CD4-positive, alpha-beta memory T cell (primary cell): Measurements from ENCODE around the gene COL11A1. TPM values are rescaled to one million over a fixed set of nuclear protein-coding genes. Genes with fewer than 3 reads are reported as not detected.

Experiments used
- CTCF ChIA-PET: fragments of 350-600 bp; sonication (Branson Sonifier 250); formaldehyde crosslinking; loops from one replicate; lab custom pipeline; 2021; ENCODE audit warnings: inconsistent platforms; ENCODE audit not compliant: partially characterized antibody; lab: Charles Lee
- POLR2A ChIA-PET: fragments of 350-600 bp; sonication (Branson Sonifier 250); formaldehyde crosslinking; loops from one replicate; lab custom pipeline; 2021; ENCODE audit not compliant: partially characterized antibody; lab: Charles Lee
- DNase-seq, 5 donors: peaks; one replicate each; pipeline versions ENCODE4 v3.0.0 to v3.0.0-alpha.2; 2020 to 2022; ENCODE audit warnings: mixed read lengths in 1 of 5
- H3K27ac ChIP-seq: one replicate; pipeline ENCODE4 v1.7.0; 2013; ENCODE audit warnings: low read depth, low read length
- H3K27me3 ChIP-seq: 2 replicates; pipeline ENCODE4 v1.7.0; 2013; ENCODE audit warnings: mild to moderate bottlenecking, low read length, moderate library complexity; ENCODE audit not compliant: insufficient read depth
- H3K36me3 ChIP-seq: 2 replicates; pipeline ENCODE4 v1.7.0; 2013; ENCODE audit warnings: mild to moderate bottlenecking, low read length, moderate library complexity; ENCODE audit not compliant: insufficient read depth
- H3K4me1 ChIP-seq: 2 replicates; pipeline ENCODE4 v1.7.0; 2013; ENCODE audit warnings: mild to moderate bottlenecking, low read length, moderate library complexity; ENCODE audit not compliant: insufficient read depth
- H3K4me3 ChIP-seq, 2 donors: one replicate each; pipeline ENCODE4 v1.7.0; 2013; ENCODE audit warnings: low read length in 2 of 2, mild to moderate bottlenecking in 1 of 2
- H3K9me3 ChIP-seq, 2 donors: one replicate each; pipeline ENCODE4 v1.7.0; 2013; ENCODE audit warnings: low read length in 2 of 2, control low read depth in 1 of 2; ENCODE audit not compliant: control insufficient read depth in 1 of 2
- H3K27ac Mint-ChIP-seq, 7 donors: one replicate each; pipeline ENCODE4 v1.8.0; 2020 to 2021; ENCODE audit warnings: mixed read lengths in 7 of 7, mild to moderate bottlenecking in 6 of 7, inconsistent platforms in 3 of 7, moderate library complexity in 3 of 7
- H3K27me3 Mint-ChIP-seq, 2 donors: one replicate each; pipeline ENCODE4 v1.8.0; 2020 to 2021; ENCODE audit warnings: mixed read lengths in 2 of 2
- H3K36me3 Mint-ChIP-seq, 2 donors: one replicate each; pipeline ENCODE4 v1.8.0; 2020 to 2021; ENCODE audit warnings: mixed read lengths in 2 of 2, inconsistent platforms in 1 of 2, mild to moderate bottlenecking in 1 of 2
- H3K4me1 Mint-ChIP-seq, 4 donors: one replicate each; pipeline ENCODE4 v1.8.0; 2020 to 2021; ENCODE audit warnings: mixed read lengths in 4 of 4, mild to moderate bottlenecking in 1 of 4
- H3K4me3 Mint-ChIP-seq, 8 donors: one replicate each; pipeline ENCODE4 v1.8.0; 2020 to 2021; ENCODE audit warnings: mixed read lengths in 8 of 8, mild to moderate bottlenecking in 7 of 8, moderate library complexity in 6 of 8, inconsistent platforms in 3 of 8
- H3K9me3 Mint-ChIP-seq, 8 donors: one replicate each; pipeline ENCODE4 v1.8.0; 2020 to 2021; ENCODE audit warnings: mixed read lengths in 8 of 8, mild to moderate bottlenecking in 5 of 8, inconsistent platforms in 3 of 8, moderate library complexity in 1 of 8
- intact Hi-C: fragments of 100-400 bp; cut with micrococcal nuclease; formaldehyde crosslinking; loops from one replicate; pipeline ENCODE4 v1.15.1; 2023
- polyA plus RNA-seq, 2 donors: library from polyadenylated mRNA; unstranded; fragments of 300-500 nt; fragmentation: Illumina TruSeq; gene quantifications; one replicate each; pipeline ENCODE4 v1.2.3, GENCODE V29; 2021
- total RNA-seq, 2 experiments: library from RNA; stranded (reverse); gene quantifications; one replicate each; pipeline ENCODE4 v1.2.3, GENCODE V29; 2021

Gene COL11A1
- total and polyA plus RNA-seq, 4 experiments from 2014 or later = not detected

DNA sequence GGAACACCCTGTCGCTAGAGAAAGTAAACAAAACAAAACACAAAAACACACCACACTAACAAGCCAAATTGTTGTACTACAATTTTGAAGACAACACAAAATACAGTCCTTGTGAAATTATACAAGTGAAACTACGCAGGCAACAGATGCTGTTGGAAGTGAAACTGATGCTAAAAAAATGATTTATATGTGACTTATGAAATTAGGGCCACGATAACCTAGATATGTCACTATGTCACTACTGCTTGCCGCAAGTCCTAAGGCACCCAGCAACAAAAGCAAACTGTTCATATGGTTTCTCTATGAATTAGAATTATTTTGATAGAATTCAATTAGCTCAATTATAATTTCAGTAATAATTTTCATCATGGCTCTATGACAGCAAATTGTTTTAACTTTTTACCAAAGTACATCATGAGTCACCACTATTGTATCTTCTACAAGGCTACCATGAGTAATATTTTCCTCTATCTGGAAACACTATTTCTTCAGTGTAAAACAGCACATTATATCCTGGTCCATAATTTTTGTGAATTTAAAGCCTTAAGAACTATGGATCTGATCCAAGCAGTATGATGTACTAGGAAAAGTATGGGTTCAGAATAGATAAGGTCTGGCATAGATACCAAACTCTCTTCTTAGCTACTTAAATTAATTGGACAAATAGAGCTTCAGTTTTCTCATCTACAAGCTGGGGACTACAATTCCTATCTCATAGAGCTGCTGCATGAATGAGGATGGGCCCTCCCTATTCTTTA lies 216.3 kb downstream of the COL11A1 start:
- no peak overlapping the region for H3K27ac ChIP-seq
- intact Hi-C loops = no loop called here
- no peaks in the 10 kb centered on the region for H3K27me3 Mint-ChIP-seq
- CTCF ChIA-PET = no interaction called here
- H3K27me3 ChIP-seq = no peaks in the 10 kb centered on the region
- no peaks in the 10 kb centered on the region for H3K36me3 ChIP-seq
- no peaks in the 10 kb centered on the region for H3K4me1 ChIP-seq
- no peak for DNase-seq
- H3K36me3 Mint-ChIP-seq = no peaks in the 10 kb centered on the region
- no peak overlapping the region for H3K27ac Mint-ChIP-seq
- H3K4me1 Mint-ChIP-seq = no peaks in the 10 kb centered on the region
- H3K9me3 Mint-ChIP-seq = peaks cover 0 to 2% (median 0%) of the 10 kb centered on the region in 8 donors
- no peak overlapping the region for H3K4me3 Mint-ChIP-seq
- POLR2A ChIA-PET = no interaction called here
- no peak overlapping the region for H3K4me3 ChIP-seq
- H3K9me3 ChIP-seq = no peaks in the 10 kb centered on the region

DNA sequence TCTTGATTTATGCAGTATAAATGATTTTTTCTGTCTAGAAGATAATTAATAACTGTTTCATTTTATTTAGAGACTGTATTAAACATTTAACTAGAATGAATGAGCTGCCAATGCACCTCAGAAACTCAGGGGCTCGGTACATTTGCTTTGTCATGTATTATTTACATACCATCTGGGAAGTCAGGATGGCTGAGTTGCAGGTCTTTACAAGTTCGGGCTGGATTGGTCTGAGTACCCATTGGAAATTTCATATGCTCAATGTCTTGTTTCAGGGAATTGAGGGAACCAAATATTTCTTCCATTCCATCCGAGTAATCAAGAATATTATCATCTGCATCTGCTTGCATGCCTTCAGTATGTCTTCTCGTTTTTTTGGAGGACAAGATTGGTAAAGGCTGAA lies 221.7 kb downstream of the COL11A1 start:
- H3K27ac ChIP-seq = no peak overlapping the region
- ChIA-PET POLR2A (no interaction called here), CTCF (no interaction called here)
- intact Hi-C loops = no loop called here
- no peaks in the 10 kb centered on the region for H3K36me3 Mint-ChIP-seq
- H3K36me3 ChIP-seq = no peaks in the 10 kb centered on the region
- no peaks in the 10 kb centered on the region for H3K9me3 ChIP-seq
- no peaks in the 10 kb centered on the region for H3K4me1 ChIP-seq
- H3K4me3 ChIP-seq = no peak overlapping the region
- H3K27me3 Mint-ChIP-seq = no peaks in the 10 kb centered on the region
- H3K27me3 ChIP-seq = no peaks in the 10 kb centered on the region
- DNase-seq = no peak
- no peak overlapping the region for H3K4me3 Mint-ChIP-seq
- peaks cover 0 to 2% (median 0%) of the 10 kb centered on the region in 8 donors for H3K9me3 Mint-ChIP-seq
- no peak overlapping the region for H3K27ac Mint-ChIP-seq
- no peaks in the 10 kb centered on the region for H3K4me1 Mint-ChIP-seq

DNA sequence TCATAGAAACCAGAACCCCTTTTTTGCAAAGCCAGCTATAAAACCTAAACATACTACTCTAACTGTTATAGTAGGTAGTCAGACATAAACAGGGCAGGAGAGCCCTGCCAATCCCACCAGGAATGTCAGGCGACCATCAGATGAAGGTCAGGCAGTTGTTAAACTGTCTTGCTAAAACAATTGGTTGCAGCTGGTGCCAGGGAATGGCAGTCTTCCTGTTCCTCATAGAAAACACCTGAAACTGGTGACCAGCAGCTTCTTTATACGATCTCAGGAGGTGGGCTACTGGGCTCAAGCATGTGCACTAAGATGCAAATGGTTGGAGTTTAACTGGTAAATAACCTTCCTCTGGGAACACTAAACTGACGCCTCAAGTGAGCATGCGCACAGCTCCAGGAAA lies 224.1 kb downstream of the COL11A1 start:
- Mint-ChIP-seq H3K9me3 (peaks cover 0 to 2% (median 0%) of the 10 kb centered on the region in 8 donors), H3K36me3 (no peaks in the 10 kb centered on the region), H3K4me3 (no peak overlapping the region), H3K27me3 (no peaks in the 10 kb centered on the region), H3K27ac (no peak overlapping the region), H3K4me1 (no peaks in the 10 kb centered on the region)
- no peak for DNase-seq
- no peaks in the 10 kb centered on the region for H3K9me3 ChIP-seq
- POLR2A ChIA-PET = no interaction called here
- no peak overlapping the region for H3K4me3 ChIP-seq
- no peaks in the 10 kb centered on the region for H3K36me3 ChIP-seq
- no peaks in the 10 kb centered on the region for H3K4me1 ChIP-seq
- H3K27ac ChIP-seq = no peak overlapping the region
- CTCF ChIA-PET = no interaction called here
- no peaks in the 10 kb centered on the region for H3K27me3 ChIP-seq
- intact Hi-C loops = no loop called here

DNA sequence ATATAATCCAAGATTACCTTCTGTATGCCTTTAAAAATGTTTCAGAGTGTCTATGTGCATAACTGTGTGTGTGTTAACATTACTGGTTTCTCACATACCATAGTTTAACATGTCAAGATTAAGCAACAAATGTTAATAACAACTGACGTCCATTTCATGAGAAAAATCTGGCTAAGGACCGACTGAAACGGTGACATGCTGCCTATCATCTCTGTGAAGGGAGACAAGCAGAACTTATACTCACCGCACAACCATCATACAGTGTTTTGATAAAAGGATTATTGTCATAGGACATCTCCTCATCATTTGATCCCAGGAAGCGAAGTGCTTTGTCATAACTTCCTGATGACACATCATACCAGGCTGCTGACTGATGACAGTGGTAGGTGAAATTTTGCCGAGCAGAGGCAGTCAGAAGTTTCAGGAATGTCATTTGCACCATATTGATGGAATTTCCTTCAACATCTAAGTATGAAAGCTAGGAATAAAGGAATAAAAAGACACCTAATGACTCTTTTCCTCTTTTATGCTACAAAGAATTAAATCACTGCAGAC lies 228.8 kb downstream of the COL11A1 start:
- Mint-ChIP-seq H3K36me3 (no peaks in the 10 kb centered on the region), H3K27me3 (no peaks in the 10 kb centered on the region), H3K9me3 (no peaks in the 10 kb centered on the region), H3K4me3 (no peak overlapping the region), H3K4me1 (no peaks in the 10 kb centered on the region), H3K27ac (no peak overlapping the region)
- DNase-seq = no peak
- no peaks in the 10 kb centered on the region for H3K36me3 ChIP-seq
- H3K4me1 ChIP-seq = no peaks in the 10 kb centered on the region
- ChIA-PET CTCF (no interaction called here), POLR2A (no interaction called here)
- no peaks in the 10 kb centered on the region for H3K27me3 ChIP-seq
- H3K9me3 ChIP-seq = no peaks in the 10 kb centered on the region
- intact Hi-C loops = no loop called here
- no peak overlapping the region for H3K27ac ChIP-seq
- no peak overlapping the region for H3K4me3 ChIP-seq

DNA sequence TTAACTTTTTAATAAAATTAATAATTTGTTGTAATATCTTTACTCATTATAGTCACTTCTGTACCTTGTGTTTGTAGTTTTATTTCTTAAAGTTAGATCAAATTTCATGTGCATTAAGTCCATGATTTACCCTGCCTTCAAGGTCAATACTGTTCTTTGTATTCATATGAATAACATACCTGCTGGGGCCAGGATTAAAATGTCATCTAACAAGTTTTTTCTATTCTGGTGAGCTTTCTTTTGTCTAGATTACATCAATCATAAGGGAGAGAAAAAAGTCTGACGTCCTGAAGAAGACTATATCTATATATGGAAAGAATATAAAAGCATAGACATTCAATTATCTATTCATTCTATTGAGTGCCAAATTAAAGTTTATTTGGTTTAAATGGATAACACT lies 232.6 kb downstream of the COL11A1 start:
- no peaks in the 10 kb centered on the region for H3K36me3 Mint-ChIP-seq
- Histone ChIP-seq H3K27ac (no peak overlapping the region), H3K9me3 (no peaks in the 10 kb centered on the region), H3K36me3 (no peaks in the 10 kb centered on the region), H3K4me1 (no peaks in the 10 kb centered on the region), H3K4me3 (no peak overlapping the region), H3K27me3 (no peaks in the 10 kb centered on the region)
- no peaks in the 10 kb centered on the region for H3K4me1 Mint-ChIP-seq
- POLR2A ChIA-PET = no interaction called here
- intact Hi-C loops = no loop called here
- peaks cover 2 to 19% (median 3%) of the 10 kb centered on the region in 8 donors for H3K9me3 Mint-ChIP-seq
- H3K27me3 Mint-ChIP-seq = peaks cover 0 to 1% of the 10 kb centered on the region in 2 donors
- no peak overlapping the region for H3K4me3 Mint-ChIP-seq
- CTCF ChIA-PET = no interaction called here
- no peak for DNase-seq
- no peak overlapping the region for H3K27ac Mint-ChIP-seq

DNA sequence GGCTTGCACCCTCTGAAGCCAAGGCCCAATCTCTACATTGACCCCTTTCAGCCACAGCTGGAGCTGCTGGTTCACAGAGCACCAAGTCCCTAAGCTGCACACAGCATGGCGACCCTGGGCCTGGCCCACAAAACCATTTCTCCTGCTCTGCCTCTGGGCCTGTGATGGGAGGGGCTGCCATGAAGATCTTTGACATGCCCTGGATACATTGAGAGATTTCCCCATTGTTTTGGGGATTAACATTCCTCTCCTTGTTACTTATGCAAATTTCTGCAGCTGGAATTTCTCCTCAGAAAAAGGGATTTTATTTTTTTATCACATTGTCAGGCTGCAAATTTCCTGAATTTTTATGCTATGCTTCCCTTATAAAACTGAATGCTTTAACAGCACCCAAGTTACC lies 235.8 kb downstream of the COL11A1 start:
- intact Hi-C loops = no loop called here
- Histone ChIP-seq H3K36me3 (no peaks in the 10 kb centered on the region), H3K4me3 (no peak overlapping the region), H3K4me1 (no peaks in the 10 kb centered on the region), H3K9me3 (no peaks in the 10 kb centered on the region), H3K27me3 (no peaks in the 10 kb centered on the region), H3K27ac (no peak overlapping the region)
- ChIA-PET CTCF (no interaction called here), POLR2A (no interaction called here)
- H3K27me3 Mint-ChIP-seq = peaks cover 0 to 1% of the 10 kb centered on the region in 2 donors
- no peak for DNase-seq
- H3K4me3 Mint-ChIP-seq = no peak overlapping the region
- H3K36me3 Mint-ChIP-seq = no peaks in the 10 kb centered on the region
- H3K4me1 Mint-ChIP-seq = no peaks in the 10 kb centered on the region
- H3K9me3 Mint-ChIP-seq = peaks cover 5 to 35% (median 13%) of the 10 kb centered on the region in 8 donors
- H3K27ac Mint-ChIP-seq = no peak overlapping the region

DNA sequence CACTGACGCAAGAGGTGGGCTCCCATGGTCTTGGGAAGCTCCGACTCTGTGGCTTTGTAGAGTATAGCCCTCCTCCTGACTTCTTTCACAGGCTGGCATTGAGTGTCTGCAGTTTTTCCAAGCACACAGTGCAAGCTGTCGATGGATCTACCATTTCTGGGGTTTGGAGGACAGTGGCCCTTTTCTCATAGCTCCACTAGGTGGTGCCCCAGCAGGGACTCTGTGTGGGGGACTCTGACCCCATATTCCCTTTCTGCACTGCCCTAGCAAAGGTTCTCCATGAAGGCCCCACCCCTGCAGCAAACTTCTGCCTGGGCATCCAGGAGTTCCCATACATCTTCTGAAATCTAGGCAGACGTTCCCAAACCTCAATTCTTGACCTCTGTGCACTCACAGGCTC lies 236.2 kb downstream of the COL11A1 start:
- ChIA-PET CTCF (no interaction called here), POLR2A (no interaction called here)
- Histone ChIP-seq H3K27me3 (no peaks in the 10 kb centered on the region), H3K4me1 (no peaks in the 10 kb centered on the region), H3K36me3 (no peaks in the 10 kb centered on the region), H3K27ac (no peak overlapping the region), H3K4me3 (no peak overlapping the region), H3K9me3 (no peaks in the 10 kb centered on the region)
- Mint-ChIP-seq H3K27me3 (peaks cover 0 to 1% of the 10 kb centered on the region in 2 donors), H3K4me3 (no peak overlapping the region), H3K9me3 (peaks cover 5 to 39% (median 13%) of the 10 kb centered on the region in 8 donors), H3K36me3 (no peaks in the 10 kb centered on the region), H3K27ac (no peak overlapping the region), H3K4me1 (no peaks in the 10 kb centered on the region)
- no peak for DNase-seq
- intact Hi-C loops = no loop called here
